Esophagus muscularis mucosa (tissue), 4 donors: Measurements from ENCODE around the gene KCNA1. TPM values are rescaled to one million over a fixed set of nuclear protein-coding genes. Genes with fewer than 3 reads are reported as not detected.
"Not testable (repeated sequence)": the region's sequence is repeated elsewhere in the genome, so short reads cannot be mapped to it uniquely, and the experiment has no call there.

Experiments
- DNase-seq: peaks from one replicate; pipeline ENCODE4 v3.0.0-alpha.2; 2017; ENCODE audit errors: extremely low spot score
- H3K27ac ChIP-seq, 4 donors: fragments of 200-600 bp; sonication (generic); replicated peaks in 1 of 4; 1 replicate in 3 of 4; 2 replicates in 1 of 4; pipeline ENCODE4 v1.5.1; 2016 to 2019; ENCODE audit warnings: mild to moderate bottlenecking in 1 of 4
- H3K27me3 ChIP-seq, 4 donors: fragments of 200-600 bp; sonication (generic); one replicate each; pipeline versions ENCODE4 v1.5.1 to v1.6.0; 2016 to 2019
- H3K36me3 ChIP-seq, 4 donors: fragments of 200-600 bp; sonication (generic); one replicate each; pipeline ENCODE4 v1.5.1; 2016 to 2019
- H3K4me1 ChIP-seq, 4 donors: fragments of 200-600 bp; sonication (generic); one replicate each; pipeline ENCODE4 v1.5.1; 2016 to 2019
- H3K4me3 ChIP-seq, 4 donors: fragments of 200-600 bp; sonication (generic); 1 replicate in 2 of 4; 2 replicates in 2 of 4; pipeline ENCODE4 v1.5.1; 2016 to 2019; ENCODE audit warnings: mild to moderate bottlenecking in 4 of 4, moderate library complexity in 1 of 4
- H3K9me3 ChIP-seq, 4 donors: fragments of 200-600 bp; sonication (generic); 1 replicate in 3 of 4; 2 replicates in 1 of 4; pipeline ENCODE4 v1.5.1; 2016 to 2019
- EP300 ChIP-seq: sonication (generic); formaldehyde crosslinking; IDR thresholded peaks from one replicate; pipeline ENCODE4 v1.6.1; 2017; ENCODE audit warnings: antibody characterized with exemption
- POLR2A ChIP-seq: fragments of 450-650 bp; IDR thresholded peaks from one replicate; pipeline ENCODE4 v1.6.1; 2017; ENCODE audit warnings: antibody characterized with exemption, moderate library complexity, mild to moderate bottlenecking, low read depth
- POLR2AphosphoS5 ChIP-seq, 2 donors: sonication (generic); formaldehyde crosslinking; IDR thresholded peaks; one replicate each; pipeline ENCODE4 v1.6.1; 2017; ENCODE audit warnings: antibody characterized with exemption in 2 of 2
- WGBS: methylation state at CpG from one replicate; pipeline ENCODE4 v1.1.5; 2018; 5-methylcytosine and 5-hydroxymethylcytosine counted together
- intact Hi-C: fragments of 100-400 bp; cut with DNase I; formaldehyde crosslinking; loops from one replicate; pipeline ENCODE4 v1.15.1; 2023
- total RNA-seq, 4 donors: library from RNA; depleted of rRNA; stranded (reverse); fragments of >200 nt; gene quantifications; one replicate each; pipeline versions ENCODE4 v1.1.0 to v1.2.1, GENCODE V29; 2016
- TF ChIP-seq, protein P1 (sequence below), 3 experiments: fragments of 200-600 bp in 2 of 3; fragments of 450-650 bp in 1 of 3; sonication (generic) in 2 of 3; IDR thresholded peaks; one replicate each; pipeline ENCODE4 v1.5.1; 2017 to 2019; ENCODE audit warnings: antibody characterized with exemption in 3 of 3, mild to moderate bottlenecking in 2 of 3, moderate library complexity in 1 of 3

Gene KCNA1
- total RNA-seq, 4 donors from 2014 or later = 0.17 to 0.71 TPM; not detected in 2

DNA sequence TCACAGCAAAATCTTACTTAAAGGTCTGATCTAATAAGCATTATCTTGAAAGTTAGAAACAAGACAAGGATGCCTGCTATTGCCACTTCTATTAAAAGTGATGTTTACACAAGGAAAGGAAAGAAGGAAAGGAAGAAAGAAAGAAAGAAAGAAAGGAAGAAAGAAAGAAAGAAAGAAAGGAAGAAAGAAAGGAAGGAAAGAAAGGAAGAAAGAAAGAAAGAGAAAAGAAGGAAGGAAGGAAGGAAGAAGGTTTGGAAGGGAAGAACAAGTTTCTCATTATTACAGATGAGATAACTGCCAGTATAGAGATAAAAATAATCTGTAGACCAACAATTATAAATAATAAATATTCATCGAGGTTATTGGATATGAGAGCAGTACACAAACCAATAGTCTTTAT, 35.8 kb upstream of the KCNA1 start:
- Histone ChIP-seq H3K27me3 (peaks cover 0 to 19% (median 3%) of the 10 kb centered on the region in 4 donors), H3K27ac (no peak overlapping the region), H3K4me3 (no peak overlapping the region), H3K4me1 (no peaks in the 10 kb centered on the region), H3K9me3 (no peaks in the 10 kb centered on the region), H3K36me3 (no peaks in the 10 kb centered on the region)
- no peak for TF ChIP-seq EP300
- no peak for TF ChIP-seq POLR2A
- TF ChIP-seq POLR2AphosphoS5 (IDR thresholded peaks at IDR 0.05) = no peak
- TF ChIP-seq, protein P1, sequence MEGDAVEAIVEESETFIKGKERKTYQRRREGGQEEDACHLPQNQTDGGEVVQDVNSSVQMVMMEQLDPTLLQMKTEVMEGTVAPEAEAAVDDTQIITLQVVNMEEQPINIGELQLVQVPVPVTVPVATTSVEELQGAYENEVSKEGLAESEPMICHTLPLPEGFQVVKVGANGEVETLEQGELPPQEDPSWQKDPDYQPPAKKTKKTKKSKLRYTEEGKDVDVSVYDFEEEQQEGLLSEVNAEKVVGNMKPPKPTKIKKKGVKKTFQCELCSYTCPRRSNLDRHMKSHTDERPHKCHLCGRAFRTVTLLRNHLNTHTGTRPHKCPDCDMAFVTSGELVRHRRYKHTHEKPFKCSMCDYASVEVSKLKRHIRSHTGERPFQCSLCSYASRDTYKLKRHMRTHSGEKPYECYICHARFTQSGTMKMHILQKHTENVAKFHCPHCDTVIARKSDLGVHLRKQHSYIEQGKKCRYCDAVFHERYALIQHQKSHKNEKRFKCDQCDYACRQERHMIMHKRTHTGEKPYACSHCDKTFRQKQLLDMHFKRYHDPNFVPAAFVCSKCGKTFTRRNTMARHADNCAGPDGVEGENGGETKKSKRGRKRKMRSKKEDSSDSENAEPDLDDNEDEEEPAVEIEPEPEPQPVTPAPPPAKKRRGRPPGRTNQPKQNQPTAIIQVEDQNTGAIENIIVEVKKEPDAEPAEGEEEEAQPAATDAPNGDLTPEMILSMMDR (IDR thresholded peaks at IDR 0.05) = no peak
- WGBS = 89% methylated on average over 1 of the region's 1 CpG
- intact Hi-C loops = no loop called here
- no peak for DNase-seq

DNA sequence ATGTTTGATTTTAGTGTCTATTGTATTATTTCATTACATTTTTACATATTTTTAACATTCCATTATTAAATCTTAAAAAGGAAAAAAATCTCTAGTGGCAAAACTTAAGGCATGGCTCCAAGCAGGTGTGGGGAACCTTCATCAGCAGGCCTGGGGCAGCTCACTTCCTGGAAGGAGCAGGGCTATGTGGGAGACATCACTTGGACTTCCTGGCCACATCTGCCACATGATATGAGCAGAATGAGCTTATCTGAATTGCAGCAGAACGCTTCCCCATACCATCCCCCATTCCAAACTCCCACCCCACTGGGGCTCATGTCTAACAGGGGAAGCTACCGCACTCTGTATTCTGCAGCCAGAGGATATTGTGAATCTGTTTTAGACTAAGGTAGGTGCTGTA, 35.0 kb upstream of the KCNA1 start:
- Histone ChIP-seq H3K9me3 (no peaks in the 10 kb centered on the region), H3K27ac (no peak overlapping the region), H3K27me3 (peaks cover 0 to 19% (median 3%) of the 10 kb centered on the region in 4 donors), H3K4me3 (no peak overlapping the region), H3K4me1 (no peaks in the 10 kb centered on the region), H3K36me3 (no peaks in the 10 kb centered on the region)
- 85% methylated on average over 2 of the region's 2 CpGs for WGBS
- TF ChIP-seq POLR2AphosphoS5 (IDR thresholded peaks at IDR 0.05) (no peak), POLR2A (no peak), EP300 (no peak)
- TF ChIP-seq, protein P1 (IDR thresholded peaks at IDR 0.05) = no peak
- intact Hi-C loops = no loop called here
- DNase-seq = peak; percentile 88

DNA sequence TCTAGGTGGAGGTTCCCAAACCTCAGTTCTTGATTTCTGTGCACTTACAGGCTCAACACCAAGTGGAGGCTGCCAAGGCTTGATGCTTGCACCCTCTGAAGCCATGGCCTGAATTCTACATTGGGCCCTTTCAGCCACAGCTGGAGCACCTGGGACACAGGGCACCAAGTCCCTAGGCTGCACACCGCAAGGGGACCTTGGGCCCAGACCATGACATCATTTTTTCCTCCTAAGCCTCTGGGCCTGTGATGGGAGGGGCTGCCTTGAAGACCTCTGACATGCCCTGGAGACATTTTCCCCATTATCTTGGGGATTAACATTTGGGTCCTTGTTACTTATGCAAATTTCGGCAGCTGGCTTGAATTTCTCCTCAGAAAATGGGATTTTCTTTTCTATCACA, 30.2 kb upstream of the KCNA1 start:
- H3K4me1 ChIP-seq, H3K27ac ChIP-seq, H3K36me3 ChIP-seq, intact Hi-C loops, H3K4me3 ChIP-seq, H3K27me3 ChIP-seq, DNase-seq, H3K9me3 ChIP-seq: not testable (repeated sequence)
- 93% methylated on average over 2 of the region's 2 CpGs for WGBS

GRCh38 chr12:4881266-4882064, 28.2 kb upstream of the KCNA1 start:
- Histone ChIP-seq H3K27ac (no peak overlapping the region), H3K9me3 (no peaks in the 10 kb centered on the region), H3K27me3 (no peaks in the 10 kb centered on the region), H3K36me3 (no peaks in the 10 kb centered on the region), H3K4me3 (no peak overlapping the region), H3K4me1 (no peaks in the 10 kb centered on the region)
- TF ChIP-seq, protein P1 (IDR thresholded peaks at IDR 0.05) = no peak
- TF ChIP-seq POLR2AphosphoS5 (IDR thresholded peaks at IDR 0.05) (no peak), POLR2A (no peak), EP300 (no peak)
- DNase-seq = peak; percentile 47
- intact Hi-C loops = no loop called here
- 71% methylated on average over 20 of the region's 20 CpGs for WGBS

- intact Hi-C loops = no loop called here
- Histone ChIP-seq H3K36me3 (no peaks in the 10 kb centered on the region), H3K27me3 (peaks cover 0 to 20% (median 0%) of the 10 kb centered on the region in 4 donors), H3K9me3 (no peaks in the 10 kb centered on the region), H3K27ac (no peak overlapping the region), H3K4me3 (no peak overlapping the region), H3K4me1 (no peaks in the 10 kb centered on the region)
- 55% methylated on average over 5 of the region's 5 CpGs for WGBS
- no peak for DNase-seq
- TF ChIP-seq POLR2AphosphoS5 (IDR thresholded peaks at IDR 0.05) = no peak
- no peak for TF ChIP-seq POLR2A
- TF ChIP-seq, protein P1 (IDR thresholded peaks at IDR 0.05) = no peak
- no peak for TF ChIP-seq EP300
Observed at GRCh38 chr12:4891866-4892265, 17.8 kb upstream of the KCNA1 start.
